ENCODE data around the gene MRPL55.

The MRPL55 gene
- 26.8 to 34.1 (median 31.3) reads per million in 4 experiments for total RNA-seq

DNA sequence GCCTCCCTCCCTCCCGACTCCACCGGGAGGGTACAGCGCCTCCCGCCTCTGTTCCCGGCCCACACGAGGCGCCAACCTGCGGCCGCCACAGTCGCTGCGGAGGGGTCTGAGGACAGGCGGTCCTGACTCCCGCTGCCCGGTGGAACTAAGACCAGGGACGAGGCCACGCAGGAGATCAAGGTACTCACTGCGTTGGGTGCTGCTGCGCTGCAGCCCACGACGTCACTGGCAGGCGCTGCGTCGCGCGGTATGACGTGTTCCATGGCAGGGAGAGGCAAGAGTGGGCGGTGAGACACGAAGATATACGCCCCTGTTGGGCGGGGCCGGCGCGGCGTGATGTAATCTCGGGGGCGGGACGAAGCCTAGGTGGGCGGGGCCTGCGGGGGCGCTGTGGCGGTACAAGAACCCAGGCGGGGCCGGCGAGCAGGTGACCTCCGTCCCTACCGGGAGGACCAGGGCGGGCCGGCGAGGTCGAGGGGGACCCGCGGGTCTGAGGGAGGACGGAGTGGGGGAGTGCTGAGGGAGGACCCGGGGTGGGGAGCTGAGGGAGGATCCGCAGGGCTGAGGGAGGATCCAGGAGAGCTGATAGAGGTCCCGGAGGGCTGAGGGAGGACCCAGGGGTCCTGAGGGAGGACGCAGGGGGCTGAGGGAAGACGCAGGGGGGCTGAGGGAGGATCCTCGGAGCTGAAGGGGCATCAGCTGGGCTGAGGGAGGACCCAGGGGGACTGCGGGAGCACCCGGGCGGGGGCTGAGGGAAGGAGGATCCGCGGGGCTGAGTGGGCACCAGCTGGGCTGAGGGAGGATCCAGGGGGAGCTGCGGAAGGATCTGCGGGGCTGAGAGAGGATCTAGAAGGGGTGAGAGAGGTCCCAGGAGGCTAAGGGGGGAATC is at the start of gene MRPL55:
TSS of gene MRPL55 (minus strand) at position 227 of the 889 bp plus-strand sequence. CDS start 1,039 bp downstream, outside the sequence.
- peak; percentile 98 for DNase-seq

DNA sequence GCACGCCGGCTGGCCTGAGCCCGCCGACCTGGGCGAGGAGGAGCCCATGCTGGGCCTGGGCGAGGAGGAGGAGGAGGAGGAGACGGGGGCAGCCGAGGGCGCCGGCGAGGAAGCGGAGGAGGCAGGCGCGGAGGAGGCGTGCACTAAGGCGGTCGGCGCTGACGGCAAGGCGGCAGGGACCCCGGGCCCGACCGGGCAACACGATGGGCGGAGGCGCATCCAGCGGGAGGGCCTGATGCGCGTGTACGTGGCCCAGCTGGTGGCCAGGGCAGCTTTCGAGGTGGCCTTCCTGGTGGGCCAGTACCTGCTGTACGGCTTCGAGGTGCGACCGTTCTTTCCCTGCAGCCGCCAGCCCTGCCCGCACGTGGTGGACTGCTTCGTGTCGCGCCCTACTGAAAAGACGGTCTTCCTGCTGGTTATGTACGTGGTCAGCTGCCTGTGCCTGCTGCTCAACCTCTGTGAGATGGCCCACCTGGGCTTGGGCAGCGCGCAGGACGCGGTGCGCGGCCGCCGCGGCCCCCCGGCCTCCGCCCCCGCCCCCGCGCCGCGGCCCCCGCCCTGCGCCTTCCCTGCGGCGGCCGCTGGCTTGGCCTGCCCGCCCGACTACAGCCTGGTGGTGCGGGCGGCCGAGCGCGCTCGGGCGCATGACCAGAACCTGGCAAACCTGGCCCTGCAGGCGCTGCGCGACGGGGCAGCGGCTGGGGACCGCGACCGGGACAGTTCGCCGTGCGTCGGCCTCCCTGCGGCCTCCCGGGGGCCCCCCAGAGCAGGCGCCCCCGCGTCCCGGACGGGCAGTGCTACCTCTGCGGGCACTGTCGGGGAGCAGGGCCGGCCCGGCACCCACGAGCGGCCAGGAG is 49.3 kb upstream of the MRPL55 start:
- no peak for DNase-seq

DNA sequence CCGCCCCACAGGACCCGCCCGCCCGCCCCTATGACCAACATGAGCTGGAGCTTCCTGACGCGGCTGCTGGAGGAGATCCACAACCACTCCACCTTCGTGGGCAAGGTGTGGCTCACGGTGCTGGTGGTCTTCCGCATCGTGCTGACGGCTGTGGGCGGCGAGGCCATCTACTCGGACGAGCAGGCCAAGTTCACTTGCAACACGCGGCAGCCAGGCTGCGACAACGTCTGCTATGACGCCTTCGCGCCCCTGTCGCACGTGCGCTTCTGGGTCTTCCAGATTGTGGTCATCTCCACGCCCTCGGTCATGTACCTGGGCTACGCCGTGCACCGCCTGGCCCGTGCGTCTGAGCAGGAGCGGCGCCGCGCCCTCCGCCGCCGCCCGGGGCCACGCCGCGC is 48.6 kb upstream of the MRPL55 start:
- no peak for DNase-seq

DNA sequence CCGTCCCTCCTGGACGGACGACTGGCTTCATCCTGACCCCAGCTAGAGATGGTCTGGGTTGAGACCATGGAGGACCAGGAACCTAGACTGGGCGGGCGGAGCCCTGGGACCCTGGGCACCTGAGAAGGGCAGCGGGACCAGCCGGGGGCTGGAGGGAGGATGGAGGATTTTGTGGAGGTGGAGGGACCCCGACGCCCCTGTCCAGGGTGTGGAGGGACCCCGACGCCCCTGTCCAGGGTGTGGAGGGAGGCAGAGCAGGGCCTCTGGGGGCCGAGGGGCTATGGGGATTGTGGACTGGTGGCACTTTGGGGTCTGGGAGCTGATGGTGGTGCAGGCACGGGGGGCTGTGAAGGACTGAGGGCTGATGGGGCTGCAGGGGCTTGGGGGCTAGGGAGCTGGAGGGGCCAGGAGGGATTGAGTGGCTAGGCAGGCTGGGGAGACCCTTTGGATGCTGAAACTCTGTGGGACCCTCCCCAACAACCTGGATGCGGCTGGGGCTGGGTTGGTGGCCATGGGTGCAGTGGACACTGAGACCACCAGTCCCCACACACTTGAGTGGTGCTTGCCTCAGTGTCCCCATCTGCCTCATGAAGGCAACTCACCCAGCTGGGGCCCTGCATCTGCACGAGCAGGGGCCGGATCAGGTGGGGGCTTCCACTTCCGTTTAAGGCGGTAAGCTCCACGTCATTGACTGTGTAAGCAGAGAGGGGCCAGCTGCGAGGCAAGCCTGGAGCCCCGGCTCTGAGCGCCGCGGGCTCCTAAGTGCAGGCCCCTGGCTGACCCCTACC is 48.0 kb upstream of the MRPL55 start:
- DNase-seq: peak; percentile 24

DNA sequence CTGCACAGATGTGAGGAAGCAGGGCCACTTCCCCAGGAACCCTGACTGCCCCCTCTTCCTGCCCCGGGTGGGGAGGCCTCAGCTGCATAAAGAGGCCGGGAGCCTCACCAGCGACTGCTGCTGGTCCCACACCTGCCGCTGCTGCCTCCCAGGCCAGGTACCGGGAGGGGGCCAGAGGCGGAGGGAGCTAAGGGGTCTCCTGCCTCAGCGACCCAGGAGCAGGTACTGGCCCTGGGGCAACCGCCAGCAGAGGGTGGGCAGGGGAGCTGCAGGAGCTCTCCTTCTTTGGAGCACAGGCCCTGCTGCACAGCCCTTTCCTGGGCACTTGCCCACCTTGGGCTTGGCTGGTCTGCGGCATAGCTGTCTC is 47.4 kb upstream of the MRPL55 start:
- DNase-seq: no peak

DNA sequence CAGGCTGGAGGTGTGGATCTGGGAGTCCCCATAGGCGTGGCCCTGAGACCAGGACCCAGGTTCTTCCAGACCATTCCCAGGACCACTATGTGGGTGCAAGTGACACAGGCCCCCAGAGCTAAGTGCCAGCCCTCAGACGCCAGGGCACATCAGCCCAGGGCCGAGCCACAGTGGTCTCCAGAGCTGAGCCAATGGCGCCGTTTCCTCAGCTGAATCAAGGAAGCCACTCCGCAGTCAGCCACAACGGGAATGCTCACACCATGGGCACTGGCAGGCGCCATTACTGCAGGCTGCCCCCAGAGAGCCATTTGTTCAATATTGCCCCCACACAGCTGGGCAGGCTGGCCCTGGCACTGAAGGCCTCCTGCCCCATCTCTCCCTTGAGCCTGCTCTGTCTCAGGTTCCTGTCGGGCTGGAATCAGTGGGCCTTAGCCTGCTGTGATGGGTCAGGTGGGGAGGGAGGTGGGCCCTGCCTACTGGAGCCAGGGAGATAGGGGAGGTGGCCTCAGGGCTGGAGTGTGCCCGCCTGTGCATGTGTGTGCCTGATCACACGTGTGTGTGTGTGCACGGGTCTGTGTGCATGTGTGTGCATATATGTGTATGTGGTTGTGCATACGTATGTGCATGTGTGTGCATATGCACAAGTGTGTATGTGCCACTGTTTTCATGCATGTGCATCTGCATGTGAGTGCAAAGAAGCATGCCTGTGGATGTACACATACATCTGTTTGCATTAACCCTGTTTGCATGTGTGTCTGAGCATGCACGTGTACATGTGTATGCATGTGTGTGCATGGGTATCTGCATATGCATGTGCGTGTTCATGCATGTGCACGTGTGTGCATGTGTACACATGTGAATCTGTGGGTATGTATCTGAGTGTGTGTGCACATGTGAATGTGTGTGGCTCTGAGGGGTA is 46.8 kb upstream of the MRPL55 start:
- no peak for DNase-seq

DNA sequence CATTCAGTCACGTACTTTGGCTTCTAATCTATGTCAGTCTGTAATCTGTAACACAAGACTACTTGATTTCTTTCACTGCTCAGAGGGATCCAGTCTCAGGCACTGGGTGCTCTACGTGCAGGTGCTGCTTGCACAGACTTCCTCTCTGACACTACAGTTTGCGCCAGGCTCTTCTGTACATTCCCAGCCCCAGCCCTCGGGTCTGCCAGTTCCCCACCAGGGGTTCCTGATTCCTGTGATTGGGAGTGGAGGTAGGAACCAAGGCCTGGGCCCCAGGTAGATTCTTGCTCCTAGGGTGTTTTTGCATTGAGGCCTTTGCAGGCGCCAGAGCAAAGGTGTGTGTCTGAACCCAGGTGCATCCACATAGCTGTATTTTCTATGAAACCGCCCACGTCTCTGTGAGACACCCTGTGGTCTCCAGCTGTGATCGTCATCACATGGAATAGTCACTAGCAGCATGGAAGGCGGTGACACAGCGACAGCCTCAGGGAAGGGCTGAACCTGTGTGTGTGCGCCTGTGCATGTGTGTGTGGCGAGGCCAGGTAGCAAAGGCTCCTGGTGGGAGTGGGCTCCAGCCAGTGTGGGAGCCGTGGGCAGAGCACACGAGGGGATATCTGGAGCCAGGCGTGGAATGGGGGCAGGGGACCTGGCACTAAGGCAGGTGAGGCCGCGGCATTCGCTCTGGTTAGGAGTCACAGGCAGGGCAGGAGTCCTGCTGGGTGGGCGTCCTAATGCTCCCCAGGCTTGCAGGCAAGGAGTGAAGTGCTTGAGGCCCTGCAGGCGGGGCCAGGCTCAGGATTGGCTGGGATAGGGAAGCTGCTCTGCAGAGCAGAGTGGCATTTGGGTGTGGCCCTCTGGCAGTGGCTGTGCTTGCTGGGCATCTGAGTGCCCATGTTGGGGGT is 45.8 kb upstream of the MRPL55 start:
- no peak for DNase-seq

DNA sequence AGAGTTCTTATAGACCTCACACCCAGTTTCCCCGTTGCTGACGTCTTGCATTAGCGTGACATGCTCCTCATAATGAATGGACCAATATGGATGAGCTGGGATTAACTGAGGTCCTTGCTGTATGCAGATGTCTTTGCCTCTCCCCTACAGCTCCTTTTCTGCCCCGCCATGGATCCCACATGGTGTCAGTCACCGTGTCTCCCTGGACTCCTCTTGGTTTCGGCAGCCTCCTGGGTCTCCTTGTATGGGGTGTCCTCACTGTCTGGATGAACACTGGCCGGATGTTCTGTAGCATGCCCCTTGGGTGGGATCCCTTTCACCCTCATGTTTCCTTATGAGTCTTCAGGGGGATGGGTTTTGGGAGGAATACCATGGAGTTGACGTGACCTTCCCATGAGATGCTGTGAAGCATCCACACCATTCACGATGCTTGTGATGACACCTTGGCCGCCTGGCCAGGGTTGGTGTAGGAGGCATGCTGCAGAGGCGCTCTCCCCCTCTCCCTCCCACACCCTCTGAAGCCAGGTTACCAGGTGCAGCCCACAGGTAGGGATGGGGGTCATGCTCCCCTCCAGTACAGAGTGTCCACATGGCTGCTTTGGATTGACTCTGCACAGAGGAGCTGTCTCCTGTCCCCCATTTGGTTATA is 45.0 kb upstream of the MRPL55 start:
- no peak for DNase-seq

DNA sequence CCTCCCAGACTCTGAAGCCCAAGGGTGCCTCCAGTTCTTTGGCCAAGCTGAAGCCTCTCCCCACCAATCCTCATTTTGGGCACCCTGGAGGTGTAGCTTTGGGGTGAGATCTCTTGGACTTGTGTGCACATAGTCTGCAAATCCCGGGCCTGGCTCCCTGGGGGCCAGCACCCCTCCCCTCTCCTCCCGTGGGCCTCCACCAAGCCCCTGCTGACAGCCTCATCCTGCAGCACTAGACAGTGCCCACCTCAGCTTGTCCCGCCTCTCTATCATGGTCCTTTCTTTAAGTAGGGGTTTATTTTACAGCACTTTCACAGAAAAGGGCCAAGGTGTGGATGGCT is 43.8 kb upstream of the MRPL55 start:
- DNase-seq: no peak

DNA sequence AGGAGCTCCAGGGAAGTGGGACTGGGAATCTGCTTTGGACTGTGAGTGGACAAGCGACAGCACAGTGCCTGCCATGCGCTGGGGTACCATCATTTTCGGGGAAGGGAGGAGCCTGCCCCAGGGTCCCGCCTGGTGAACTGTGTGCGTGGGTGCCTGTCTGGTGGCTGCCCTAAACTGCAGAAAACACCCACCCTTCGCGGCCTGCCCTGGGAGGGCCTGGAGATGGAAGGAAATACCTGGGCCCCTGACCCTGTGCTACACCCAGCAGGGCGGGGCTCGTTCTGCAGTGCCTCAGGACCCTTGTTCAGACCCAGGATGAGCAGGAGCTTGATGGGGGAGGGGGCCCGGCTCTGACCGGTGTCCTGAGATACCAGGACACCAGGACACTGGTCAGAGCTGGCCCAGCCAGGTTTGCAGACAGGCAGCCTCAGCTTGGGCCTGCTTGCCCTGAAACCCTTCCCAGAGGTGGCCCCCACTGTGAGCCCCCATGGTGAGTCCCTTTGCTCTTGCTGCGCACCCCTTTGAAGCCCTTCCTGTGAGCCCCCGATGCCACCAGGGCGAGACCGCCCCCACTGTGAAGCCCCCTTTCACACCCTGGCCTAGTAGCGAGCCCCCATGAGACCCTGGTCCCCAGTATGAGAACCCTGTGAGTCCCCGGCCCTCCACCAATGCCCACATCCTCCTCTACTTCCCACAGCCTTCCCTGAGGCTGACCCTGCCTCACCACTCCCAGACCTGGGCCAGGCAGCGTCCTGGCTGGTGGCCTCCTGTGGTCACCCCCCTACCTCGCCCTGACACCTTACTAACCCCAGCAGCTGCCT is 43.2 kb upstream of the MRPL55 start:
- DNase-seq: no peak

DNA sequence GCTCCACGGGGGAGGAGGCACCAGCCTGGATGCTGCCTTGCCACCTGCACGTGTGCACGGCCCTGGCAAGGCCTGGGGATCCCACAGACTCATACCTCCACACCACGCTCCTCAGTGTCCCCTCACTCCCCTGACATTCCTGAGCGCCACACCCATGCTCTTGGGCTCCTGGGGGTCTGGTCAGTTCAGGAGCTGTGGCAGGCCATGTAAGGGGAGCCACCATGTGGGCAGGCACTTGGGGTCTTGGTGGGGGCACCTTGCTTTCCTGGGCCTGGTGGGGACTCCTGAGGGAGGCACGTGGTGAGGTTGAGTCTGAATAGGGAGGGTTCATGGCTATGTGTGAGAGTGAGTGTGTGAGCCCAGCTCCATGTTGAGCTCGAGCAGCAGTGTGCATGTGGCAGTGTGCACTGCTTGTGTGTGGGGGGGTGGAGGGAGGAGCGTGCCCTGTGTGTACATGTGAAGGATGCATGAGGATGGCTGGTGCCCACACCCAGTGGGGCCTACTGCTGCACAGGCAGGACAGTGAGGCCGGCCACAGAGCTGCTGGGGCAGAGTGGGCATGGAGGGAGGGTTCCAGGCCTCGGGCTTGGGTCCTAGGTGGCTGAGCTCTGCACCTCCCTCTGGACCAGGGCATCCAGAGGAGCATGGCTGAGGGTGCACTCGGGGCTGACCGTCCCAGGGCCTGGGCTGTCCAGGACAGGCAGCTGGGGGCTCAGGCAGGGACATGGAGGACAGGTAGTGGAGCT is 42.3 kb upstream of the MRPL55 start:
- DNase-seq: no peak

DNA sequence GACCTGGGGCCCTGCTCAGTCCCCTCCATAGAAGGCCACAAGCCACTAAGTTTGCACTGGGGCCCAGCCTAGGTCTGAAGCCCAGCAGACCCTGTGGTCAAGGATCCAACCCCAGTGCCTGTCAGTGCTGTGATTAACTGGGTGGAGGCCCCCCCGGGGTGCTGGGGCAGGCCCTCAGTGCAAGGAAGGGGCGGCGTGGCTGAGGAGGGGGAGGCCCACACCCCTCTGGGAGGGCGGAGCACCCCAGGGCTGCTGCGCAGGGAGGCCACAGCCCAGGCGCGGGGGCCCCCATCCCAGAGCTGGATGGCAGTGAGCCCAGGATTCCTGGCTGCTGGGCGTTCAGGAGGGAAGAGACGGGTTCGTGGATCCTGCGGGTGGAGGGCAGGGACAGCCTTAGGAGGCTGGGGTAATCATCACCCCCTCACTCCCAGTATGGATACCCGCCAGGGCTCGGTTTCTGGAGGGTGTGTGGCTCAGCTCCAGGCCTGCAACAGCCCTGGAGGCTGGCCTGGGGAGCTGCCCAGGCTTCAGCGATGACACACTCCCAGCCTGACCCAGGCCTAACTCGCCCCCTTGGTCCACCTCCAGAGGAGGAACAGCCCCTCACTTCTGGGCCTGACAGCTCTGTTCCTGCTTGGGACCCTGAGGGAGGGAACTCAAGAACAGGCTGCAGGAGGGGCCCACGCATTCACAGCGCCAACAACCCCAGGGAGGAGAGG is 41.5 kb upstream of the MRPL55 start:
- no peak for DNase-seq

DNA sequence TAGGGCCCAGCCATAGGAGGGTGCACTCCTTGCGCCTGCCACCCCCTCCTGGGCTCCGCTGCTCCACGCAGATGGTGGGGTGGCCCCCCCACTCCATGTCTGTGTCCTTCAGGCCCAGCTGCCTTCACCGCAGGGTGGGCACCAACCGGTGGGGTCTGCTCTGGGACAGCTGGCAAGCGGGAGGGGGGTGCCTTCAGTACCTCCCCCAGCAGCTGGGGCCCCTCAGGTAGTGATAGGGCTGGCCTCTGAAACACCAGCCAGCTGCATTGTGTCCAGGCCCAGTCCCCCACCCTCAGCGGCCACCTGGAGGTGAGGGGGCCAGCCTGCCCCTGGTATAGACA is 41.0 kb upstream of the MRPL55 start:
- DNase-seq: no peak

DNA sequence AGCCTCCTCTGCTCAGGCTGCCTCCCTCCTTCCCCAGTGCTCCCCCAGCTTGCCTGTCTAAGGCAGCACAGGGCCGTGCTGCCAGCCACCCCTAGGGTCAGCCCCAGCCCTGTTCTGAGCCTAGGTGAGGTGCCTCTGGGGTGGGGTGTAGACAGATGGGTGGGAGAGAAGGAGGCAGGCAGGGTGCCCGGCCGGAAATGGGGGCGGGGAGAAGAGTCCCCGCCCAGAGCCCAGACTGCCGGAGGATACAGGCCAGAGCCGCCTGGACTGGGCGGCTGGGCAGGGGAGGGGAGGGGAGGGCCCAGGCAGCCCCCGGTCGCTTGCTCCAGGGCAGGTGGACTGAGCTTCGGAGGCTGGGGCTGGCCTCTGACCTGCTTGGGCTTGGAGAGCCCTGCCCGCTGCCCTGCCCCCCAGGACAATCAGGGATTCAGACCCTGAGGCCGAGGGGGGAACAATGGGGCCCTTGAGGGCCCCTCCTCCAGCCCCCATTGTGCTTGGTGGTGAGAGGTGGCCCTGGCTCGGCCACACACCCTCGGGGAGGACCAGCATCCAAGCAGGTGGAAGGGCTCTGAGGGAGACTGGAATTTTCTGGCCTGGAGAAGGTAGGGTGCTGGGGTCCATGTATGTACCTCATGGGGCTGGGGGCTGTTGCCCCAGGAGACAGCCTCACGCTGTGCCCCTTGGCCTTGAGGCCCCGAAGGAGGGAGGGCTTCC is 40.5 kb upstream of the MRPL55 start, which contains the start of gene GJC2:
TSS of gene GJC2 (plus strand) at position 525 of the 714 bp plus-strand sequence. CDS start 7,829 bp downstream, outside the sequence.
- no peak for DNase-seq

DNA sequence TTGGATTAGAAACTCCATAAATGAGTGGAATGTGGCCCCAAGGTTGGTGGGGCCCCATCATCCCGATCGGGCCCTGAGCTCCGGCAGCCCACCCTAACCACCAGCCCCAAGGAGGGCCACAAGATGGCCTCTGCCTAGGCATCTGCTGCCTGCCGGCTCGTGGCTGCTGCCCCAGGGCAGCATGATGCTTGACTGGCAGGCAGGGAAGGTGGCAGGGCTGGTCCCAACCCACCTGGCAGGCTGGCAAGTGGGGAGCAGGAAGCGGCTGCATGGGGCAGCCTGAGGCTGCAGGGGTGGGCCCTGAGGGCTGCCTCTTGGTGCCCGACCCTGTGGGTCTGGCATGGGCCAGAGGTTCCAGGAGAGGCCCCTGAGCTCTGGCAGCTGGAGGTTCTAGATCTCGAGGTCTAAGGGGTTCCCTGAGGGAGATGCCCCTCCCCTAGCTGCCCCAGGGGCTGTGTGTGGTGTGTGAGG is 39.9 kb upstream of the MRPL55 start:
- no peak for DNase-seq

DNA sequence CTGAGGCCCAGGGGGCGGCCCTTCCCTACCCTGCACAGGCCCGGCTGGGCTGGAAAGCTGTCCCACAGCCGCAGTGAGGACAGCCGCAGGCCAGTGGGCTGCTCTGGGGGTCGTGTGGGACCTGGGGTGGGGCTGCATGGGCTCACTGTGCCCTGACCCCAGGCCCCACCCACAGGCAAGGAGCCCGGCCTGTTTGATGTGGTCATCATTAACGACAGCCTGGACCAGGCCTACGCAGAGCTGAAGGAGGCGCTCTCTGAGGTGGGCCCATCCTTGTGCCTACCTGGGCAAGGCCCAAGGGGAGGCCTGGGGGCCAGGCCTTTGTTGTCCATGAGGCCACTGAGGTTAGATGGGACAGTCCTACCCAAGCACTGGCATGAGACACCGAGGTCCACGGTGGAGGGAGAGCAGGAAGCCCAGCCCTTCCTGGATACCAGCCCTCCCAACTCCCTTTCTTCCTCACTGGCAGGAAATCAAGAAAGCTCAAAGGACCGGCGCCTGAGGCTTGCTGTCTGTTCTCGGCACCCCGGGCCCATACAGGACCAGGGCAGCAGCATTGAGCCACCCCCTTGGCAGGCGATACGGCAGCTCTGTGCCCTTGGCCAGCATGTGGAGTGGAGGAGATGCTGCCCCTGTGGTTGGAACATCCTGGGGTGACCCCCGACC is 39.2 kb upstream of the MRPL55 start:
- DNase-seq: no peak

DNA sequence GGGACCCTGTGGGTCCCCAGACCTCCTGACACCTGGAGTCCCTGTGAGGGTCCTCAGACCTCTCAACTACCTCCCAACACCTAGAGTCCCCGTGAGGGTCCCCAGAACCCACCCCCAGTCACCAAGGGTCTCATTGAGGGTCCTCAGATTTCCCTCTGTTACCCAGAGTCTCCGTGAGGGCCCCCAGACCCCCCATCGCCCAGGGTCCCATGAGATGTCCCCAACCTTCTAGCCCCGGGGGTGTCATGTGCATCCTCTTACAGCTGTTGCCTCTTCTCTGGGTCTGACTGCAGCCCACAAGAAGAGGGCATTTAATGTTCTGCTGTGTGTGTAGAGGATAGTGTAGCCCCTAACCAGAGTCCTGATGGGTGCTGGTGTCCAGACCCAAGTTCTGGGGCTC is 38.7 kb upstream of the MRPL55 start:
- DNase-seq: no peak
